Tibial artery (tissue), 4 donors: ENCODE data around the gene RBP7.

Experiments
- DNase-seq, 2 donors: peaks; one replicate each; pipeline ENCODE4 v3.0.0-alpha.2; 2019
- H3K27ac ChIP-seq, 2 donors: fragments of 200-600 bp; sonication (generic) in 1 of 2; 1 replicate in 1 of 2; 2 replicates in 1 of 2; pipeline ENCODE4 v1.5.1; 2018 to 2019; ENCODE audit warnings: mild to moderate bottlenecking in 1 of 2
- H3K27me3 ChIP-seq, 2 donors: fragments of 200-600 bp; sonication (generic) in 1 of 2; one replicate each; pipeline versions ENCODE4 v1.5.1 to v1.6.0; 2016 to 2019
- H3K36me3 ChIP-seq, 3 donors: fragments of 200-600 bp; sonication (generic) in 2 of 3; one replicate each; pipeline ENCODE4 v1.5.1; 2016 to 2019; ENCODE audit warnings: mild to moderate bottlenecking in 2 of 3
- H3K4me1 ChIP-seq, 4 donors: fragments of 200-600 bp; sonication (generic) in 2 of 4; 1 replicate in 3 of 4; 2 replicates in 1 of 4; pipeline ENCODE4 v1.5.1; 2016 to 2019
- H3K4me3 ChIP-seq, 2 donors: fragments of 200-600 bp; sonication (generic) in 1 of 2; 1 replicate in 1 of 2; 2 replicates in 1 of 2; pipeline ENCODE4 v1.5.1; 2018 to 2019; ENCODE audit warnings: mild to moderate bottlenecking in 2 of 2
- H3K9me3 ChIP-seq, 3 donors: fragments of 200-600 bp; sonication (generic) in 1 of 3; one replicate each; pipeline ENCODE4 v1.5.1; 2016 to 2019
- CTCF ChIP-seq, 2 experiments: fragments of 200-600 bp in 1 of 2; fragments of 450-650 bp in 1 of 2; IDR thresholded peaks; one replicate each; pipeline ENCODE4 v1.5.1; 2017 to 2019; ENCODE audit warnings: antibody characterized with exemption in 2 of 2, mild to moderate bottlenecking in 1 of 2, moderate library complexity in 1 of 2
- intact Hi-C: fragments of 100-400 bp; cut with DNase I; formaldehyde crosslinking; loops from one replicate; pipeline ENCODE4 v1.15.0; 2023; ENCODE audit warnings: low total_unique reads

Gene RBP7

GRCh38 chr1:10033359-10033845, 36.4 kb downstream of the RBP7 start:
- Histone ChIP-seq H3K4me3 (peak overlapping the region; percentile 82 to 100), H3K36me3 (peaks cover 9 to 22% (median 19%) of the 10 kb centered on the region in 3 donors), H3K27me3 (no peaks in the 10 kb centered on the region), H3K9me3 (no peaks in the 10 kb centered on the region), H3K27ac (peak overlapping the region; percentile 96 to 99), H3K4me1 (peaks cover 0 to 40% (median 13%) of the 10 kb centered on the region in 4 donors)
- intact Hi-C loops = loop anchor here (2.0 to 10.0 kb wide), 3 partner anchors 75 to 119 kb away; partner anchors contain the start of genes LZIC and NMNAT1
- peak in 1 of 2 donors; percentile 21 for DNase-seq
- TF ChIP-seq CTCF (IDR thresholded peaks at IDR 0.05) = no peak

- TF ChIP-seq CTCF (IDR thresholded peaks at IDR 0.05) = no peak
- Histone ChIP-seq H3K36me3 (peaks cover 0 to 45% (median 16%) of the 10 kb centered on the region in 3 donors), H3K4me3 (no peak overlapping the region)
These were observed 45.7 kb downstream of the RBP7 start for GRCh38 chr1:10042746-10043145.

GRCh38 chr1:10045480-10046355, 48.7 kb downstream of the RBP7 start:
- no peak for TF ChIP-seq CTCF (IDR thresholded peaks at IDR 0.05)
- Histone ChIP-seq H3K9me3 (no peaks in the 10 kb centered on the region), H3K4me3 (no peak overlapping the region), H3K27ac (peak overlapping the region; percentile 42 to 53), H3K4me1 (peaks cover 0 to 37% (median 18%) of the 10 kb centered on the region in 4 donors), H3K36me3 (peaks cover 0 to 27% (median 8%) of the 10 kb centered on the region in 3 donors), H3K27me3 (no peaks in the 10 kb centered on the region)
- intact Hi-C loops = no loop called here
- DNase-seq = peak in 1 of 2 donors; percentile 44

More at GRCh38 chr1:10042746-10043145, 45.7 kb downstream of the RBP7 start:
- peaks cover 0 to 39% (median 21%) of the 10 kb centered on the region in 4 donors for H3K4me1 ChIP-seq
- no peak overlapping the region for H3K27ac ChIP-seq
- no peaks in the 10 kb centered on the region for H3K27me3 ChIP-seq
- no peak for DNase-seq
- intact Hi-C loops = no loop called here
- no peaks in the 10 kb centered on the region for H3K9me3 ChIP-seq

- Histone ChIP-seq H3K36me3 (peaks cover 0 to 27% (median 6%) of the 10 kb centered on the region in 3 donors), H3K4me1 (peaks cover 0 to 37% (median 18%) of the 10 kb centered on the region in 4 donors), H3K9me3 (no peaks in the 10 kb centered on the region), H3K27me3 (no peaks in the 10 kb centered on the region), H3K27ac (peak overlapping the region; percentile 42 to 53), H3K4me3 (no peak overlapping the region)
- peak; percentile 47 to 68 for DNase-seq
- intact Hi-C loops = no loop called here
- TF ChIP-seq CTCF (IDR thresholded peaks at IDR 0.05) = no peak
These were observed 49.5 kb downstream of the RBP7 start for GRCh38 chr1:10046356-10047085.

- intact Hi-C loops = no loop called here
These were observed 51.6 kb downstream of the RBP7 start for GRCh38 chr1:10048601-10049000.

More at GRCh38 chr1:10048601-10049000, 51.6 kb downstream of the RBP7 start:
- H3K27ac ChIP-seq = no peak overlapping the region
- H3K4me1 ChIP-seq = peaks cover 0 to 37% (median 16%) of the 10 kb centered on the region in 4 donors
- DNase-seq = no peak
- TF ChIP-seq CTCF (IDR thresholded peaks at IDR 0.05) = no peak
- H3K36me3 ChIP-seq = peaks cover 0 to 18% (median 0%) of the 10 kb centered on the region in 3 donors
- H3K9me3 ChIP-seq = no peaks in the 10 kb centered on the region
- no peak overlapping the region for H3K4me3 ChIP-seq
- no peaks in the 10 kb centered on the region for H3K27me3 ChIP-seq
